ENCODE data around the gene TRAF2.

The TRAF2 gene

GRCh38 chr9:136952321-136952850, 66.1 kb downstream of the TRAF2 start:
- WGBS, 2 experiments = 88 to 90% methylated on average over 15 of the region's 15 CpGs
- H3K4me1 ChIP-seq (ENCODE audit: control insufficient read depth, insufficient read depth, low read length) = peaks cover 15% of the 10 kb centered on the region
- no peaks in the 10 kb centered on the region for H3K36me3 ChIP-seq (ENCODE audit: control insufficient read depth, insufficient read depth, low read length)
- no peak overlapping the region for H3K27ac ChIP-seq (ENCODE audit: insufficient read depth, low read depth, low read length, poor library complexity, severe bottlenecking)
- no peaks in the 10 kb centered on the region for H3K27me3 ChIP-seq (ENCODE audit: control insufficient read depth, insufficient read depth, low read length, poor library complexity, severe bottlenecking)
- no peak overlapping the region for H3K4me3 ChIP-seq (ENCODE audit: insufficient read depth, low read depth, low read length)
- no peaks in the 10 kb centered on the region for H3K9me3 ChIP-seq (ENCODE audit: control insufficient read depth, low read length)

GRCh38 chr9:136952876-136953770, 66.8 kb downstream of the TRAF2 start:
- WGBS, 2 experiments = 92% methylated on average over 44 of the region's 44 CpGs
- Histone ChIP-seq H3K9me3 (ENCODE audit: control insufficient read depth, low read length) (no peaks in the 10 kb centered on the region), H3K36me3 (ENCODE audit: control insufficient read depth, insufficient read depth, low read length) (no peaks in the 10 kb centered on the region), H3K4me3 (ENCODE audit: insufficient read depth, low read depth, low read length) (no peak overlapping the region), H3K4me1 (ENCODE audit: control insufficient read depth, insufficient read depth, low read length) (peaks cover 9% of the 10 kb centered on the region), H3K27me3 (ENCODE audit: control insufficient read depth, insufficient read depth, low read length, poor library complexity, severe bottlenecking) (no peaks in the 10 kb centered on the region), H3K27ac (ENCODE audit: insufficient read depth, low read depth, low read length, poor library complexity, severe bottlenecking) (no peak overlapping the region)

GRCh38 chr9:136953771-136954269, 67.5 kb downstream of the TRAF2 start:
- 88 to 91% methylated on average over 19 of the region's 19 CpGs for WGBS, 2 experiments
- H3K36me3 ChIP-seq (ENCODE audit: control insufficient read depth, insufficient read depth, low read length) = no peaks in the 10 kb centered on the region

GRCh38 chr9:136954270-136955083, 68.2 kb downstream of the TRAF2 start:
- 90% methylated on average over 24 to 25 of the region's 25 CpGs for WGBS, 2 experiments
- peaks cover 9% of the 10 kb centered on the region for H3K4me1 ChIP-seq (ENCODE audit: control insufficient read depth, insufficient read depth, low read length)
- no peaks in the 10 kb centered on the region for H3K9me3 ChIP-seq (ENCODE audit: control insufficient read depth, low read length)
- H3K4me3 ChIP-seq (ENCODE audit: insufficient read depth, low read depth, low read length) = no peak overlapping the region
- H3K36me3 ChIP-seq (ENCODE audit: control insufficient read depth, insufficient read depth, low read length) = no peaks in the 10 kb centered on the region
- no peaks in the 10 kb centered on the region for H3K27me3 ChIP-seq (ENCODE audit: control insufficient read depth, insufficient read depth, low read length, poor library complexity, severe bottlenecking)
- H3K27ac ChIP-seq (ENCODE audit: insufficient read depth, low read depth, low read length, poor library complexity, severe bottlenecking) = no peak overlapping the region

More at GRCh38 chr9:136953771-136954269, 67.5 kb downstream of the TRAF2 start:
- H3K4me3 ChIP-seq (ENCODE audit: insufficient read depth, low read depth, low read length) = no peak overlapping the region
- no peaks in the 10 kb centered on the region for H3K9me3 ChIP-seq (ENCODE audit: control insufficient read depth, low read length)
- H3K27me3 ChIP-seq (ENCODE audit: control insufficient read depth, insufficient read depth, low read length, poor library complexity, severe bottlenecking) = no peaks in the 10 kb centered on the region
- H3K4me1 ChIP-seq (ENCODE audit: control insufficient read depth, insufficient read depth, low read length) = peaks cover 9% of the 10 kb centered on the region
- H3K27ac ChIP-seq (ENCODE audit: insufficient read depth, low read depth, low read length, poor library complexity, severe bottlenecking) = no peak overlapping the region

- Histone ChIP-seq H3K27ac (ENCODE audit: insufficient read depth, low read depth, low read length, poor library complexity, severe bottlenecking) (no peak overlapping the region), H3K9me3 (ENCODE audit: control insufficient read depth, low read length) (no peaks in the 10 kb centered on the region), H3K36me3 (ENCODE audit: control insufficient read depth, insufficient read depth, low read length) (no peaks in the 10 kb centered on the region), H3K4me3 (ENCODE audit: insufficient read depth, low read depth, low read length) (no peak overlapping the region), H3K27me3 (ENCODE audit: control insufficient read depth, insufficient read depth, low read length, poor library complexity, severe bottlenecking) (no peaks in the 10 kb centered on the region), H3K4me1 (ENCODE audit: control insufficient read depth, insufficient read depth, low read length) (peaks cover 10% of the 10 kb centered on the region)
- WGBS, 2 experiments = 87 to 90% methylated on average over 14 of the region's 14 CpGs
Measured at GRCh38 chr9:136955202-136955942, 69.1 kb downstream of the TRAF2 start.

- Histone ChIP-seq H3K4me1 (ENCODE audit: control insufficient read depth, insufficient read depth, low read length) (peaks cover 9% of the 10 kb centered on the region), H3K9me3 (ENCODE audit: control insufficient read depth, low read length) (no peaks in the 10 kb centered on the region), H3K36me3 (ENCODE audit: control insufficient read depth, insufficient read depth, low read length) (no peaks in the 10 kb centered on the region), H3K27ac (ENCODE audit: insufficient read depth, low read depth, low read length, poor library complexity, severe bottlenecking) (no peak overlapping the region), H3K4me3 (ENCODE audit: insufficient read depth, low read depth, low read length) (no peak overlapping the region), H3K27me3 (ENCODE audit: control insufficient read depth, insufficient read depth, low read length, poor library complexity, severe bottlenecking) (no peaks in the 10 kb centered on the region)
- WGBS, 2 experiments = 91 to 94% methylated on average over 9 of the region's 9 CpGs
Measured at GRCh38 chr9:136955943-136956335, 69.6 kb downstream of the TRAF2 start.

- 92 to 93% methylated on average over 4 of the region's 4 CpGs for WGBS, 2 experiments
- no peak overlapping the region for H3K27ac ChIP-seq (ENCODE audit: insufficient read depth, low read depth, low read length, poor library complexity, severe bottlenecking)
- no peaks in the 10 kb centered on the region for H3K9me3 ChIP-seq (ENCODE audit: control insufficient read depth, low read length)
- no peak overlapping the region for H3K4me3 ChIP-seq (ENCODE audit: insufficient read depth, low read depth, low read length)
- no peaks in the 10 kb centered on the region for H3K36me3 ChIP-seq (ENCODE audit: control insufficient read depth, insufficient read depth, low read length)
- H3K4me1 ChIP-seq (ENCODE audit: control insufficient read depth, insufficient read depth, low read length) = peaks cover 5% of the 10 kb centered on the region
- H3K27me3 ChIP-seq (ENCODE audit: control insufficient read depth, insufficient read depth, low read length, poor library complexity, severe bottlenecking) = no peaks in the 10 kb centered on the region
Measured at GRCh38 chr9:136956604-136957003, 70.3 kb downstream of the TRAF2 start.

GRCh38 chr9:136957461-136957860, 71.1 kb downstream of the TRAF2 start:
- Histone ChIP-seq H3K27me3 (ENCODE audit: control insufficient read depth, insufficient read depth, low read length, poor library complexity, severe bottlenecking) (no peaks in the 10 kb centered on the region), H3K4me3 (ENCODE audit: insufficient read depth, low read depth, low read length) (no peak overlapping the region), H3K4me1 (ENCODE audit: control insufficient read depth, insufficient read depth, low read length) (peaks cover 3% of the 10 kb centered on the region), H3K9me3 (ENCODE audit: control insufficient read depth, low read length) (no peaks in the 10 kb centered on the region), H3K27ac (ENCODE audit: insufficient read depth, low read depth, low read length, poor library complexity, severe bottlenecking) (no peak overlapping the region), H3K36me3 (ENCODE audit: control insufficient read depth, insufficient read depth, low read length) (no peaks in the 10 kb centered on the region)
- 96 to 100% methylated on average over 1 of the region's 1 CpG for whole genome bisulfite sequencing, 2 experiments

GRCh38 chr9:136957901-136958300, 71.6 kb downstream of the TRAF2 start:
- Histone ChIP-seq H3K27me3 (ENCODE audit: control insufficient read depth, insufficient read depth, low read length, poor library complexity, severe bottlenecking) (no peaks in the 10 kb centered on the region), H3K4me1 (ENCODE audit: control insufficient read depth, insufficient read depth, low read length) (peaks cover 3% of the 10 kb centered on the region), H3K4me3 (ENCODE audit: insufficient read depth, low read depth, low read length) (no peak overlapping the region), H3K27ac (ENCODE audit: insufficient read depth, low read depth, low read length, poor library complexity, severe bottlenecking) (no peak overlapping the region), H3K9me3 (ENCODE audit: control insufficient read depth, low read length) (no peaks in the 10 kb centered on the region), H3K36me3 (ENCODE audit: control insufficient read depth, insufficient read depth, low read length) (no peaks in the 10 kb centered on the region)
- 91% methylated on average over 6 of the region's 6 CpGs for WGBS, 2 experiments
